H1 (cell line): ENCODE measurements around the gene RGMB. TPM values are rescaled to one million over a fixed set of nuclear protein-coding genes. Genes with fewer than 3 reads are reported as not detected.

Experiments used
- CHD1 ChIP-seq: IDR thresholded peaks from 2 replicates; pipeline ENCODE4 v1.6.1; 2012; ENCODE audit warnings: low read depth, low read length, improper control_type of control experiment
- GABPA ChIP-seq: IDR thresholded peaks from 2 replicates; pipeline ENCODE4 v1.6.1; 2011; ENCODE audit warnings: mild to moderate bottlenecking, low read length, moderate library complexity, borderline replicate concordance; ENCODE audit not compliant: insufficient read depth
- SP1 ChIP-seq: IDR thresholded peaks from 2 replicates; pipeline ENCODE4 v1.6.1; 2011; ENCODE audit warnings: low read depth, low read length
- TAF7 ChIP-seq: optimal IDR thresholded peaks from 2 replicates; pipeline ENCODE3; 2011; ENCODE audit warnings: low read depth, mild to moderate bottlenecking, inconsistent platforms, low read length, moderate library complexity, borderline replicate concordance
- polyA plus RNA-seq, 7 experiments: library from polyadenylated mRNA; depleted of rRNA in 3 of 7; stranded (reverse) in 5 of 7; unstranded in 2 of 7; fragments of >200 nt in 5 of 7; fragments of 200-250 nt in 2 of 7; gene quantifications; 1 replicate in 5 of 7; 2 replicates in 1 of 7; 4 replicates in 1 of 7; pipeline versions ENCODE4 v1.2.1 to v1.2.3, GENCODE V29; 2011 to 2013; ENCODE audit warnings: missing spikeins in 2 of 7, mixed read lengths in 2 of 7
- total RNA-seq: library from RNA; stranded (reverse); fragmentation: NEBNext Ultra II Directional; extraction: Animal tissue kit (Norgen Biotek cat#: 25700); gene quantifications from 2 replicates; pipeline ENCODE4 v1.2.1, GENCODE V29; 2021
- TF ChIP-seq, protein P1 (sequence below): IDR thresholded peaks from 2 replicates; pipeline ENCODE4 v1.6.1; 2011; ENCODE audit warnings: low read depth, mild to moderate bottlenecking, low read length; ENCODE audit not compliant: insufficient read depth

RGMB gene
- total and polyA plus RNA-seq, 2 of the 8 experiments (the other 6 are each of a cell fraction or from before 2014, with no cell fraction given), result 11.7 to 27.0 TPM

DNA sequence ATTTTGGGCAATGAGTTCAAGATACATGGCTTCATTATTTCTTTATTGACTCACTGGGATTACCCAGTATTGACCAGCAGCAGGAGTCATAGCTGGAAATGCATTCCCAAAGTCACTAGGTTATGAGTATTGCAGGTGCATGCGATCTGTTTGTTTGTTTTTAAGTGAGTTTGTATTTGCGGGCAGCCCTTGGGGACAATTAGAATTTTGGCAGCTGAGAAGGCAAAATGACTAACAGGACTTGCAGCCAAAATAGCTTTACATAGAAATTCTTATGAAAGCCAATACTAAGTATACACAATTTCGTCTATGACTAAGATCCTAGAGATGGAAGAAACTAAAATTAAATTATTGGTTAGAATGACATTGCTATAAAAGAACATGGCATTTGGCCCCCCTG is 18.1 kb upstream of the RGMB start (continued):
- TF ChIP-seq, protein P1, sequence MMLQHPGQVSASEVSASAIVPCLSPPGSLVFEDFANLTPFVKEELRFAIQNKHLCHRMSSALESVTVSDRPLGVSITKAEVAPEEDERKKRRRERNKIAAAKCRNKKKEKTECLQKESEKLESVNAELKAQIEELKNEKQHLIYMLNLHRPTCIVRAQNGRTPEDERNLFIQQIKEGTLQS, result no peak
- no peak for TF ChIP-seq TAF7
- TF ChIP-seq GABPA, result no peak
- TF ChIP-seq SP1, result no peak
- TF ChIP-seq CHD1, result no peak
